ENCODE measurements around the gene PPL.
"Not testable (repeated sequence)": the region's sequence is repeated elsewhere in the genome, so short reads cannot be mapped to it uniquely, and the experiment has no call there.

Gene PPL

DNA sequence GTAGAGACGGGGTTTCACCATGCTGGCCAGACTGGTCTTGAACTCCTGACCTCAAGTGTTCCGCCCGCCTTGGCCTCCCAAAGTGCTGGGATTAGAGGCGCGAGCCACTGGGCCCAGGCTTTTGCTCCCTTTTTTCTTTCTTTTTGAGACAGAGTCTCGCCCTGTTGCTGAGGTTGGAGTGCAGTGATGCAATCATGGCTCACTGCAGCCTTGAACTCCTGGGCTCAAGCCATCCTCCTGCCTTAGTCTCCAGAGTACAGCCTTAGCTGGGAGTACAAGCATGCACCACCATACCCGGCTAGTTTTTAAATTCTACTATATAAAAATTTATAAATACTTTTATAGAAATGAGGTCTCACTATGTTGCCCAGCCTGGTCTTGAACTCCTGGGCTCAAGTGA is 26.6 kb upstream of the PPL start:
- H3K4me1 ChIP-seq (ENCODE audit: control insufficient read depth, low read depth, low read length); H3K9ac ChIP-seq (ENCODE audit: low read length); H3K56ac ChIP-seq (ENCODE audit: low read length); H3K36me3 ChIP-seq (ENCODE audit: control insufficient read depth, insufficient read depth, low read length); H3K4ac ChIP-seq (ENCODE audit: low read depth, low read length); H4K8ac ChIP-seq (ENCODE audit: low read depth, low read length); H3K23ac ChIP-seq (ENCODE audit: low read length); H3K27ac ChIP-seq (ENCODE audit: low read depth, low read length); H2BK5ac ChIP-seq (ENCODE audit: low read length); H3K18ac ChIP-seq (ENCODE audit: low read length); H3K79me1 ChIP-seq (ENCODE audit: low read length); H3K4me3 ChIP-seq (ENCODE audit: low read length); DNase-seq; H2AK5ac ChIP-seq (ENCODE audit: low read length); H3K27me3 ChIP-seq (ENCODE audit: insufficient read depth, low read length, poor library complexity); H3K4me2 ChIP-seq (ENCODE audit: low read length); H2BK120ac ChIP-seq (ENCODE audit: low read depth, low read length); H2BK15ac ChIP-seq (replicated peaks; ENCODE audit: low read depth); H3K79me2 ChIP-seq (ENCODE audit: control insufficient read depth, insufficient read depth, low read length); H4K5ac ChIP-seq (ENCODE audit: low read length): not testable (repeated sequence)
- no CpG with 5 or more reads among the region's 7 CpGs for WGBS (ENCODE audit: extremely low coverage, insufficient coverage, low lambda C conversion rate)

DNA sequence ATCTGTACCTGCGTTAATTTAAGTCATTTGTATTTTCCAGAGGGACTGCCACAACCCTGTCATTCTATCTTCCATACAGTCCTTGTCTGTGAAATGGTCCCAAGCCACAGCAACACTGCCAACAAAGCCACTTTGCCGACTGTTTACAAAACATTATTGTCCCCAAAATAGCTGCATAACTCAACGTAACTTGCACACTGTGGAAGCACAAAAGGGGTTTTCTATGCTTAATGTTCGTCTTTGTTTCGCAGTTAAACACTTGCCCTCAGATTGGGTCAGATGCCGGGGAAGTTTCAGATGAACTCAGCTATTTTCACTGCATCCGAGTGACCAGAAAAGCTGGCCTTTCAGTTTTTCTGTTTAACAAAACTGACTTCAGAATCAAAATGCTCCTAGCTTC is 25.8 kb upstream of the PPL start:
- no peak overlapping the region for H3K4me2 ChIP-seq (ENCODE audit: low read length)
- H3K36me3 ChIP-seq (ENCODE audit: control insufficient read depth, insufficient read depth, low read length): no peaks in the 10 kb centered on the region
- H2BK5ac ChIP-seq (ENCODE audit: low read length): no peak overlapping the region
- peaks cover 3% of the 10 kb centered on the region for H3K4me1 ChIP-seq (ENCODE audit: control insufficient read depth, low read depth, low read length)
- no peaks in the 10 kb centered on the region for H3K79me2 ChIP-seq (ENCODE audit: control insufficient read depth, insufficient read depth, low read length)
- H3K56ac ChIP-seq (ENCODE audit: low read length): no peak overlapping the region
- H3K4me3 ChIP-seq (ENCODE audit: low read length): no peak overlapping the region
- H4K8ac ChIP-seq (ENCODE audit: low read depth, low read length): no peak overlapping the region
- no peak overlapping the region for H2BK120ac ChIP-seq (ENCODE audit: low read depth, low read length)
- H3K23ac ChIP-seq (ENCODE audit: low read length): no peak overlapping the region
- H3K9ac ChIP-seq (ENCODE audit: low read length): no peak overlapping the region
- no peaks in the 10 kb centered on the region for H3K27me3 ChIP-seq (ENCODE audit: insufficient read depth, low read length, poor library complexity)
- H3K4ac ChIP-seq (ENCODE audit: low read depth, low read length): no peak overlapping the region
- H2AK5ac ChIP-seq (ENCODE audit: low read length): no peak overlapping the region
- H3K79me1 ChIP-seq (ENCODE audit: low read length): no peaks in the 10 kb centered on the region
- no CpG with 5 or more reads among the region's 7 CpGs for WGBS (ENCODE audit: extremely low coverage, insufficient coverage, low lambda C conversion rate)
- H4K5ac ChIP-seq (ENCODE audit: low read length): no peak overlapping the region
- H3K27ac ChIP-seq (ENCODE audit: low read depth, low read length): no peak overlapping the region
- H2BK15ac ChIP-seq (replicated peaks; ENCODE audit: low read depth): no peak overlapping the region
- no peak for DNase-seq
- H3K18ac ChIP-seq (ENCODE audit: low read length): no peak overlapping the region

DNA sequence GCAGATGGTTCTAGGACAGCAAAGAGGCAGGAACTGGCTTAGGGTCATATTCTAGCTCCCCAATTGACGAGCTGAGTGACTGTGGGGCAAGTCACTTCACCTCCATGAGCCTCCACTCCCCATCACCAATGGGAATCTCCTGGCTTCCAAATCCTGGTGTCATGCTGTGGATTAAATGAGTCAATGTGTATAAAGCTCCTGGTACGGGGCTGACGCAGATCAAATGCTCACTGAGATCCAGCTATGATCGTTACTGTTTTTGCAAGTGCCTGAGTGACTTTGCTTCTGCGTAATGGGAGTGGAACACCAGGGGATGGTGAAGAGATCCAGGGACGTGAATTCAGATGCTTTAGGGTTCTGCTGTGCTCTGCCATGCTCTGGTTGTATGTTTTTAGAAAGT is 23.6 kb upstream of the PPL start:
- H3K56ac ChIP-seq (ENCODE audit: low read length): no peak overlapping the region
- H3K27me3 ChIP-seq (ENCODE audit: insufficient read depth, low read length, poor library complexity): no peaks in the 10 kb centered on the region
- no peak overlapping the region for H3K27ac ChIP-seq (ENCODE audit: low read depth, low read length)
- H4K8ac ChIP-seq (ENCODE audit: low read depth, low read length): no peak overlapping the region
- H3K4ac ChIP-seq (ENCODE audit: low read depth, low read length): no peak overlapping the region
- no peak overlapping the region for H3K18ac ChIP-seq (ENCODE audit: low read length)
- no peaks in the 10 kb centered on the region for H3K79me2 ChIP-seq (ENCODE audit: control insufficient read depth, insufficient read depth, low read length)
- no peak overlapping the region for H2BK15ac ChIP-seq (replicated peaks; ENCODE audit: low read depth)
- no peaks in the 10 kb centered on the region for H3K36me3 ChIP-seq (ENCODE audit: control insufficient read depth, insufficient read depth, low read length)
- H3K4me3 ChIP-seq (ENCODE audit: low read length): no peak overlapping the region
- no peak overlapping the region for H3K23ac ChIP-seq (ENCODE audit: low read length)
- no peak for DNase-seq
- no CpG with 5 or more reads among the region's 6 CpGs for WGBS (ENCODE audit: extremely low coverage, insufficient coverage, low lambda C conversion rate)
- no peak overlapping the region for H3K9ac ChIP-seq (ENCODE audit: low read length)
- H4K5ac ChIP-seq (ENCODE audit: low read length): no peak overlapping the region
- H2BK5ac ChIP-seq (ENCODE audit: low read length): no peak overlapping the region
- no peak overlapping the region for H2BK120ac ChIP-seq (ENCODE audit: low read depth, low read length)
- no peak overlapping the region for H2AK5ac ChIP-seq (ENCODE audit: low read length)
- H3K4me2 ChIP-seq (ENCODE audit: low read length): no peak overlapping the region
- peaks cover 3% of the 10 kb centered on the region for H3K4me1 ChIP-seq (ENCODE audit: control insufficient read depth, low read depth, low read length)
- H3K79me1 ChIP-seq (ENCODE audit: low read length): no peaks in the 10 kb centered on the region

DNA sequence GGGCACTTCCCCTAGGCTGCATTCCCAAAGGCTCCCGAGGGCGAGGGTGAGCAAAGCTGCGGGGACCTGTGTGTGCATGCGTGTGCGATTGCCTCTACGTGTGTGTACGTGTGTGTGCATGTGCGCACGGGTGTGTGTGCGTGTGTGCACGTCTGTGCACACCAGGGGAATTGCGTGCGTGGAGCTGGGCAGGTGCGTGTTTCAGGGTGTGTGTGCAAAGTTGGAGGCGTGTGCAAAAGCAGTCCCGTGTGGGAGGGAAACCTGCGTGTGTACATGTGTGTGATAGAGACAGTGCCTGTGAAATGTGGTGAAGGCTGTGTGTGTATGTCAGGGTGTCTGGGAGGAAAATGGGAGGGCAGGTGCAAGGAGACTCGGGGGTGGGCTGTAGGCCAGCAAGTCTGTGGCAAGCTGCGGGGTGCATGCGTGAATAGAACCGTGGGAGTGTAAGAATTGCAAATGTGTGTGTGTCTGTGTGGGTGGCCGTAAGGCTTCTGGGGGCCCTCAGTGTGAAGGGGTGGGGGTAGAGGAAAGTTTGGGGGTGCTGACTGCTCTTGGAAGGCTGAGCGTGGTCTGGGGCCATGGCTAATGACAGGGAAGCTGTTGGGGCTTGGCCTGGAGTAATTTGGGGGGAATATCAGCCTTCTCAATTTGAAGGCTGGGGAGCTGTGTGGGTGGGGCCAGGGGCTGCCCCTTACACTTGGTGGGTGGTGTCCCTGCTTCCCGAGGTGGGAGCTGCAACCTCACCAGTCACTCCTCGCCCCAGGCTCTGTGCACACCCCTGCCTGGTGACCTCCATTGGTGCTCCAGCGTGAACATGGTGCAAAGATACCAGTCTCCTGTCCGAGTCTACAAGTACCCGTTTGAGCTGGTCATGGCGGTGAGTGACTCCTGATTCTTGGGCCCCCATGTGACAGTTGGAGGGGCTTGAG is 21.8 kb upstream of the PPL start:
- Histone ChIP-seq H3K56ac (ENCODE audit: low read length) (peak overlapping the region; percentile 50), H3K4me1 (ENCODE audit: control insufficient read depth, low read depth, low read length) (peaks cover 3% of the 10 kb centered on the region), H3K27me3 (ENCODE audit: insufficient read depth, low read length, poor library complexity) (no peaks in the 10 kb centered on the region), H3K9ac (ENCODE audit: low read length) (peak overlapping the region; percentile 41), H3K18ac (ENCODE audit: low read length) (no peak overlapping the region), H3K79me1 (ENCODE audit: low read length) (no peaks in the 10 kb centered on the region), H2AK5ac (ENCODE audit: low read length) (no peak overlapping the region), H3K79me2 (ENCODE audit: control insufficient read depth, insufficient read depth, low read length) (no peaks in the 10 kb centered on the region), H2BK5ac (ENCODE audit: low read length) (no peak overlapping the region), H4K5ac (ENCODE audit: low read length) (no peak overlapping the region), H3K4ac (ENCODE audit: low read depth, low read length) (no peak overlapping the region), H4K8ac (ENCODE audit: low read depth, low read length) (no peak overlapping the region), H3K4me2 (ENCODE audit: low read length) (peak overlapping the region; percentile 33), H3K27ac (ENCODE audit: low read depth, low read length) (no peak overlapping the region), H3K23ac (ENCODE audit: low read length) (no peak overlapping the region), H2BK15ac (replicated peaks; ENCODE audit: low read depth) (no peak overlapping the region), H2BK120ac (ENCODE audit: low read depth, low read length) (no peak overlapping the region), H3K36me3 (ENCODE audit: control insufficient read depth, insufficient read depth, low read length) (no peaks in the 10 kb centered on the region), H3K4me3 (ENCODE audit: low read length) (no peak overlapping the region)
- WGBS (ENCODE audit: extremely low coverage, insufficient coverage, low lambda C conversion rate): no CpG with 5 or more reads among the region's 29 CpGs
- DNase-seq: no peak

DNA sequence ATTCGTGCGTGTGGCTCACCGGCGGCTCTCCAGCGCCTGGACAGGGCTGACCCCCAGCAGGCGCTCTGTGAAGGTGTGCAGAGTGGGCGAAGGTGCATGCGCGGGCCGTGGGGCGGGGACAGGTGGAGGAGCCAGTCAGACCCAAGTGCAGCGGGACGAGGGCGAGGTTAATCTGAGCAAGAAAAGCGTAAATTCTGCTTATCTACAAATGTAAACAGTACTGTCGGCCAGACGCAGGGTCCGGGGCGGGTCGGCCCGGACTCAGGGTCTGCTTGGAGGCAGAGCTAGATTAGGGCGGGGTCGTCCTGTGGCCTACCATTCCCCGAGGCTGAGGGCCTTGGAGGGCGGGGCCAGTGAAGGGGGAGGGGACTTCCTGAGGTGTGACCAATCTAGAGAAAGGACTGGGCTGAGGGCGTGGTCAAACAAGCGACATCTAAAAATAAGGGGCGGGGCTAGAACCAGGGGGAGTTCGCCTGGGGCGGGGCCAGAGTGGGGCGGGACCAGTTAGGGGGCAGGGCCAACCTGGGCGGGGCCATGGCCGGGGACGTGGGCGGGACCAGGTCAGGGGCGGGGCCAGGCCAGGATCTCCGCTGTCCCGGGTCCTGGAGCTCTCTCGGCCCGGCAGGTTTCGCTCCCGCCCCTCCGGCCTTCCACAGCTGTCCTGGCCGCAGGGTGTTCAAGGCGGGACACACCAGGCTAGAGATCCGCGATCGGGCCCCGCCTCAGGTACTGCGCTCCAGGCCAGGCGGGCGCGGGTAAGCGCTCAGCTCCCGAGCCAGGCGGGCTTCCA is 21.0 kb upstream of the PPL start, which contains the start of gene SEC14L5:
SEC14L5 (plus strand) TSS at position 611 of the 790 bp plus-strand sequence. CDS start 994 bp downstream, outside the sequence.
- no peak within 1 kb of the TSS for H3K23ac ChIP-seq (ENCODE audit: low read length)
- H4K5ac ChIP-seq (ENCODE audit: low read length): no peak within 1 kb of the TSS
- H3K4me2 ChIP-seq (ENCODE audit: low read length): peak within 1 kb of the TSS; percentile 83
- no peak within 1 kb of the TSS for H2AK5ac ChIP-seq (ENCODE audit: low read length)
- no peak within 1 kb of the TSS for H2BK15ac ChIP-seq (replicated peaks; ENCODE audit: low read depth)
- H3K79me1 ChIP-seq (ENCODE audit: low read length): no peaks in the 10 kb centered on the region
- H2BK120ac ChIP-seq (ENCODE audit: low read depth, low read length): no peak within 1 kb of the TSS
- H3K4ac ChIP-seq (ENCODE audit: low read depth, low read length): no peak within 1 kb of the TSS
- H3K56ac ChIP-seq (ENCODE audit: low read length): peak within 1 kb of the TSS; percentile 70
- peak within 1 kb of the TSS; percentile 55 for H3K9ac ChIP-seq (ENCODE audit: low read length)
- no peak within 1 kb of the TSS for H3K18ac ChIP-seq (ENCODE audit: low read length)
- no peak within 1 kb of the TSS for H3K27ac ChIP-seq (ENCODE audit: low read depth, low read length)
- no CpG with 5 or more reads among the region's 56 CpGs for WGBS (ENCODE audit: extremely low coverage, insufficient coverage, low lambda C conversion rate)
- H2BK5ac ChIP-seq (ENCODE audit: low read length): no peak within 1 kb of the TSS
- H3K4me3 ChIP-seq (ENCODE audit: low read length): peak within 1 kb of the TSS; percentile 44
- no peak within 1 kb of the TSS for H4K8ac ChIP-seq (ENCODE audit: low read depth, low read length)
- DNase-seq: peak; percentile 100
- no peaks in the 10 kb centered on the region for H3K36me3 ChIP-seq (ENCODE audit: control insufficient read depth, insufficient read depth, low read length)
- H3K27me3 ChIP-seq (ENCODE audit: insufficient read depth, low read length, poor library complexity): no peaks in the 10 kb centered on the region
- H3K4me1 ChIP-seq (ENCODE audit: control insufficient read depth, low read depth, low read length): peaks cover 3% of the 10 kb centered on the region
- H3K79me2 ChIP-seq (ENCODE audit: control insufficient read depth, insufficient read depth, low read length): no peaks in the 10 kb centered on the region
